ENCODE data around the gene ZBTB43. TPM values are rescaled to one million over a fixed set of nuclear protein-coding genes. Genes with fewer than 3 reads are reported as not detected.

ZBTB43 gene
- total RNA-seq, 4 donors from 2014 or later = 8.7 to 9.9 (median 9.4) TPM

- Histone ChIP-seq H3K9me3 (no peaks in the 10 kb centered on the region), H3K36me3 (no peaks in the 10 kb centered on the region), H3K4me1 (peaks cover 0 to 3% (median 0%) of the 10 kb centered on the region in 4 donors), H3K27me3 (no peaks in the 10 kb centered on the region), H3K27ac (replicated peaks in 1 of 4) (no peak overlapping the region), H3K4me3 (no peak overlapping the region)
- WGBS = 96% methylated on average over 7 of the region's 8 CpGs
- intact Hi-C loops (cut with DNase I) = no loop called here
- DNase-seq (ENCODE audit: extremely low spot score) = no peak
- TF ChIP-seq POLR2A (IDR thresholded peaks at IDR 0.05; ENCODE audit: low read depth) (no peak), POLR2AphosphoS5 (IDR thresholded peaks at IDR 0.05) (no peak), EP300 (IDR thresholded peaks at IDR 0.05) (no peak), CTCF (IDR thresholded peaks at IDR 0.05) (no peak)
Measured at GRCh38 chr9:126847051-126847450, 42.2 kb downstream of the ZBTB43 start.

GRCh38 chr9:126849591-126850225 lies 44.9 kb downstream of the ZBTB43 start:
- intact Hi-C loops (cut with DNase I) = no loop called here
- H3K4me1 ChIP-seq = no peaks in the 10 kb centered on the region
- no peaks in the 10 kb centered on the region for H3K36me3 ChIP-seq
- peaks cover 0 to 15% (median 0%) of the 10 kb centered on the region in 4 donors for H3K27me3 ChIP-seq
- no peak overlapping the region for H3K4me3 ChIP-seq
- 81% methylated on average over 6 of the region's 8 CpGs for WGBS
- H3K9me3 ChIP-seq = no peaks in the 10 kb centered on the region
- no peak for DNase-seq (ENCODE audit: extremely low spot score)
- no peak overlapping the region for H3K27ac ChIP-seq (replicated peaks in 1 of 4)
- TF ChIP-seq CTCF (IDR thresholded peaks at IDR 0.05) (no peak), EP300 (IDR thresholded peaks at IDR 0.05) (no peak), POLR2AphosphoS5 (IDR thresholded peaks at IDR 0.05) (no peak), POLR2A (IDR thresholded peaks at IDR 0.05; ENCODE audit: low read depth) (no peak)

GRCh38 chr9:126851286-126851880 lies 46.5 kb downstream of the ZBTB43 start:
- Histone ChIP-seq H3K27ac (replicated peaks in 1 of 4) (no peak overlapping the region), H3K4me3 (no peak overlapping the region), H3K4me1 (no peaks in the 10 kb centered on the region), H3K36me3 (no peaks in the 10 kb centered on the region), H3K27me3 (peaks cover 0 to 15% (median 0%) of the 10 kb centered on the region in 4 donors), H3K9me3 (no peaks in the 10 kb centered on the region)
- 79% methylated on average over 6 of the region's 6 CpGs for WGBS
- DNase-seq (ENCODE audit: extremely low spot score) = no peak
- intact Hi-C loops (cut with DNase I) = no loop called here
- TF ChIP-seq POLR2AphosphoS5 (IDR thresholded peaks at IDR 0.05) (no peak), POLR2A (IDR thresholded peaks at IDR 0.05; ENCODE audit: low read depth) (no peak), CTCF (IDR thresholded peaks at IDR 0.05) (no peak), EP300 (IDR thresholded peaks at IDR 0.05) (no peak)

- no peaks in the 10 kb centered on the region for H3K36me3 ChIP-seq
- peaks cover 0 to 15% (median 0%) of the 10 kb centered on the region in 4 donors for H3K27me3 ChIP-seq
- TF ChIP-seq POLR2AphosphoS5 (IDR thresholded peaks at IDR 0.05) (no peak), POLR2A (IDR thresholded peaks at IDR 0.05; ENCODE audit: low read depth) (no peak), EP300 (IDR thresholded peaks at IDR 0.05) (no peak), CTCF (IDR thresholded peaks at IDR 0.05) (no peak)
- no peak overlapping the region for H3K4me3 ChIP-seq
- no peaks in the 10 kb centered on the region for H3K4me1 ChIP-seq
- no peak overlapping the region for H3K27ac ChIP-seq (replicated peaks in 1 of 4)
- no peaks in the 10 kb centered on the region for H3K9me3 ChIP-seq
- no peak for DNase-seq (ENCODE audit: extremely low spot score)
- 26% methylated on average over 3 of the region's 3 CpGs for WGBS
- intact Hi-C loops (cut with DNase I) = no loop called here
Measured at GRCh38 chr9:126852086-126852688, 47.3 kb downstream of the ZBTB43 start.

Measured in esophagus muscularis mucosa (tissue), 4 donors.